Adrenal gland (tissue), 5 donors: ENCODE data around the gene PFDN5.

Source experiments
- CTCF ChIP-seq, 6 experiments: fragments of 450-650 bp in 4 of 6; fragments of 200-600 bp in 2 of 6; sonication (generic) in 1 of 6; IDR thresholded peaks; 1 replicate in 5 of 6; 2 replicates in 1 of 6; pipeline versions ENCODE4 v1.5.1 to v1.8.0; 2016 to 2021; ENCODE audit warnings: antibody characterized with exemption in 6 of 6, mild to moderate bottlenecking in 2 of 6, moderate library complexity in 1 of 6
- POLR2A ChIP-seq, 2 donors: fragments of 450-650 bp; IDR thresholded peaks; one replicate each; pipeline ENCODE4 v1.6.1; 2017; ENCODE audit warnings: antibody characterized with exemption in 2 of 2, mild to moderate bottlenecking in 2 of 2, moderate library complexity in 1 of 2
- donor health status: DM: no; HTN: no; CAD: no.

GRCh38 chr12:53320352-53321195 is 25.2 kb downstream of the PFDN5 start:
- TF ChIP-seq CTCF (IDR thresholded peaks at IDR 0.05), result no peak
- peak in 1 of 2 donors; percentile 15 for TF ChIP-seq POLR2A (IDR thresholded peaks at IDR 0.05)
